IMR-90 (cell line): Measurements from ENCODE around the gene SLC17A9. TPM values are rescaled to one million over a fixed set of nuclear protein-coding genes. Genes with fewer than 3 reads are reported as not detected.

Experiments used
- ATAC-seq: fragments of 200-7000 bp; cut with Tn5 transposase; 2 replicates; pipeline ENCODE4 v1.9.1; 2020; ENCODE audit warnings: low read depth, mild to moderate bottlenecking, moderate library complexity
- BruUV-seq: library from RNA; stranded (reverse); fragments of 400-500 nt; replicated peaks from 2 replicates; lab custom pipeline; 2021; lab: Mats Ljungman, UMichigan
- CTCF ChIA-PET: fragments of 300-600 bp; formaldehyde crosslinking; extraction: SDS; loops from one replicate; lab custom pipeline; 2021; ENCODE audit warnings: antibody characterized with exemption; lab: Yijun Ruan, JAX
- POLR2A ChIA-PET: fragments of 300-600 bp; sonication (Branson Sonifier 250); formaldehyde crosslinking; loops from one replicate; lab custom pipeline; 2022; ENCODE audit warnings: antibody characterized with exemption; ENCODE audit not compliant: unreplicated experiment; lab: Charles Lee
- DNase-seq: peaks from one replicate; pipeline ENCODE4 v3.0.0; 2013
- H2AFZ ChIP-seq: replicated peaks from 2 replicates; pipeline ENCODE3; 2013; ENCODE audit warnings: low read length, mild to moderate bottlenecking; ENCODE audit not compliant: poor library complexity
- H2AK5ac ChIP-seq: 2 replicates; pipeline ENCODE4 v1.6.1; 2013; ENCODE audit warnings: low read depth, low read length, inconsistent platforms
- H2AK9ac ChIP-seq: replicated peaks from 2 replicates; pipeline ENCODE3; 2013; ENCODE audit warnings: mild to moderate bottlenecking, low read depth, low read length, moderate library complexity; ENCODE audit not compliant: poor library complexity
- H2BK120ac ChIP-seq: 2 replicates; pipeline ENCODE4 v1.6.1; 2013; ENCODE audit warnings: low read depth, low read length, inconsistent platforms
- H2BK15ac ChIP-seq: 3 replicates; pipeline ENCODE4 v1.6.1; 2013; ENCODE audit warnings: low read depth, low read length, inconsistent platforms
- H2BK20ac ChIP-seq: 2 replicates; pipeline ENCODE4 v1.6.1; 2013; ENCODE audit warnings: low read depth, mild to moderate bottlenecking, inconsistent platforms, low read length, moderate library complexity
- H2BK5ac ChIP-seq: 2 replicates; pipeline ENCODE4 v1.6.1; 2013; ENCODE audit warnings: mild to moderate bottlenecking, low read depth, low read length, inconsistent platforms; ENCODE audit not compliant: poor library complexity, severe bottlenecking
- H3K14ac ChIP-seq: replicated peaks from 2 replicates; pipeline ENCODE4 v1.6.1; 2013; ENCODE audit warnings: low read depth, low read length, inconsistent platforms
- H3K18ac ChIP-seq: 2 replicates; pipeline ENCODE4 v1.6.1; 2013; ENCODE audit warnings: low read depth, low read length, control low read depth
- H3K23ac ChIP-seq: 2 replicates; pipeline ENCODE4 v1.6.1; 2013; ENCODE audit warnings: low read depth, low read length, inconsistent platforms
- H3K27ac ChIP-seq: 2 replicates; pipeline ENCODE4 v1.5.1; 2013; ENCODE audit warnings: mild to moderate bottlenecking, control low read depth, low read length; ENCODE audit not compliant: insufficient read depth
- H3K27me3 ChIP-seq: 2 replicates; pipeline ENCODE4 v1.6.1; 2013; ENCODE audit warnings: low read length; ENCODE audit not compliant: control insufficient read depth, insufficient read depth
- H3K36me3 ChIP-seq: 2 replicates; pipeline ENCODE4 v1.6.1; 2013; ENCODE audit warnings: low read length, mixed read lengths; ENCODE audit not compliant: control insufficient read depth, insufficient read depth
- H3K4ac ChIP-seq: 2 replicates; pipeline ENCODE4 v1.6.1; 2013; ENCODE audit warnings: low read depth, low read length, inconsistent platforms
- H3K4me1 ChIP-seq: 2 replicates; pipeline ENCODE4 v1.6.1; 2013; ENCODE audit warnings: low read length, mixed read lengths; ENCODE audit not compliant: control insufficient read depth, insufficient read depth
- H3K4me2 ChIP-seq: 2 replicates; pipeline ENCODE4 v1.6.1; 2013; ENCODE audit warnings: low read depth, mild to moderate bottlenecking, control low read depth, low read length, moderate library complexity
- H3K4me3 ChIP-seq: 2 replicates; pipeline ENCODE4 v1.5.1; 2013; ENCODE audit warnings: low read depth, mild to moderate bottlenecking, control low read depth, low read length, moderate library complexity; ENCODE audit not compliant: insufficient read depth
- H3K56ac ChIP-seq: 2 replicates; pipeline ENCODE4 v1.6.1; 2013; ENCODE audit warnings: low read length, inconsistent platforms; ENCODE audit not compliant: insufficient read depth; ENCODE audit errors: extremely low read depth
- H3K79me1 ChIP-seq, 2 experiments: 2 replicates each; pipeline ENCODE4 v1.6.1; 2013; ENCODE audit warnings: low read length in 2 of 2, inconsistent platforms in 1 of 2, low read depth in 1 of 2
- H3K9ac ChIP-seq: 2 replicates; pipeline ENCODE4 v1.6.1; 2013; ENCODE audit warnings: low read depth, low read length, control low read depth
- H3K9me1 ChIP-seq: 2 replicates; pipeline ENCODE4 v1.6.1; 2013; ENCODE audit warnings: low read length, inconsistent platforms; ENCODE audit not compliant: insufficient read depth
- H3K9me3 ChIP-seq: 2 replicates; pipeline ENCODE4 v1.6.1; 2013; ENCODE audit warnings: low read length; ENCODE audit not compliant: control insufficient read depth, insufficient read depth
- H4K20me1 ChIP-seq: 2 replicates; pipeline ENCODE4 v1.6.1; 2013; ENCODE audit warnings: low read length, inconsistent platforms; ENCODE audit not compliant: insufficient read depth
- H4K5ac ChIP-seq: 2 replicates; pipeline ENCODE4 v1.6.1; 2013; ENCODE audit warnings: mild to moderate bottlenecking, low read depth, low read length, control low read depth
- H4K8ac ChIP-seq, 2 experiments: 2 replicates each; pipeline ENCODE4 v1.6.1; 2013; ENCODE audit warnings: low read depth in 2 of 2, low read length in 2 of 2, control low read depth in 1 of 2, inconsistent platforms in 1 of 2
- H4K91ac ChIP-seq: 2 replicates; pipeline ENCODE4 v1.6.1; 2013; ENCODE audit warnings: low read depth, low read length, inconsistent platforms; ENCODE audit not compliant: insufficient read depth
- CEBPB ChIP-seq: IDR thresholded peaks from 2 replicates; pipeline ENCODE4 v1.6.1; 2012; ENCODE audit warnings: low read depth, low read length, improper control_type of control experiment
- CHD1 ChIP-seq: IDR thresholded peaks from 2 replicates; pipeline ENCODE4 v1.6.1; 2012; ENCODE audit warnings: low read depth, low read length, improper control_type of control experiment
- FOS ChIP-seq: fragments of 150-350 bp; IDR thresholded peaks from 2 replicates; pipeline ENCODE4 v1.6.1; 2016; ENCODE audit warnings: low read depth, low read length
- MAFK ChIP-seq: IDR thresholded peaks from 2 replicates; pipeline ENCODE4 v1.6.1; 2012; ENCODE audit warnings: low read depth, low read length, improper control_type of control experiment
- MXI1 ChIP-seq: IDR thresholded peaks from 2 replicates; pipeline ENCODE4 v1.6.1; 2012; ENCODE audit warnings: low read depth, mild to moderate bottlenecking, low read length, moderate library complexity, borderline replicate concordance
- NFE2L2 ChIP-seq: fragments of 150-350 bp; IDR thresholded peaks from 2 replicates; pipeline ENCODE4 v1.6.1; 2016; ENCODE audit warnings: low read depth, mild to moderate bottlenecking, low read length
- POLR2A ChIP-seq: IDR thresholded peaks from 2 replicates; pipeline ENCODE4 v1.6.1; 2012; ENCODE audit warnings: mild to moderate bottlenecking, low read depth, low read length
- RAD21 ChIP-seq: IDR thresholded peaks from 2 replicates; pipeline ENCODE4 v1.6.1; 2012; ENCODE audit warnings: low read length, improper control_type of control experiment
- RCOR1 ChIP-seq: IDR thresholded peaks from 2 replicates; pipeline ENCODE4 v1.6.1; 2012; ENCODE audit warnings: mild to moderate bottlenecking, low read length, improper control_type of control experiment; ENCODE audit not compliant: insufficient replicate concordance
- RFX5 ChIP-seq: IDR thresholded peaks from 2 replicates; pipeline ENCODE4 v1.8.0; 2012; ENCODE audit warnings: low read depth, mild to moderate bottlenecking, low read length, moderate library complexity
- WGBS, 2 experiments: methylation state at CpG; one replicate each; pipeline versions ENCODE4 v1.1.5 to v1.1.7; 2013; ENCODE audit warnings: missing lambda C conversion rate in 2 of 2; ENCODE audit not compliant: insufficient read length in 1 of 2; ENCODE audit errors: extremely low coverage in 2 of 2; 5-methylcytosine and 5-hydroxymethylcytosine counted together
- dilution Hi-C: fragments of 300-500 bp; cut with HindIII; formaldehyde crosslinking; loops from one replicate; pipeline ENCODE4 v1.14.3; 2018; ENCODE audit warnings: low sequenced_read_pairs; ENCODE audit not compliant: unreplicated experiment
- in situ Hi-C: fragments of 300-500 bp; cut with MboI; formaldehyde crosslinking; loops from 3 replicates; pipeline ENCODE4 v1.14.3; 2019; ENCODE audit warnings: low sequenced_read_pairs, inconsistent platforms, mixed read lengths
- intact Hi-C: fragments of 100-400 bp; cut with micrococcal nuclease; formaldehyde crosslinking; loops from 2 replicates; pipeline ENCODE4 v1.10.0; 2022
- polyA plus RNA-seq, 3 experiments: library from polyadenylated mRNA; depleted of rRNA; stranded (reverse); fragments of >200 nt; gene quantifications; 2 replicates each; pipeline ENCODE4 v1.2.3, GENCODE V29; 2012; ENCODE audit warnings: low replicate concordance in 1 of 3
- total RNA-seq: library from RNA; depleted of rRNA; stranded (reverse); fragments of >200 nt; gene quantifications from 2 replicates; pipeline ENCODE4 v1.2.3, GENCODE V29; 2012
- TF ChIP-seq, protein P1 (sequence below): conservative IDR thresholded peaks from 2 replicates; pipeline ENCODE4 v1.5.1; 2012; ENCODE audit warnings: mild to moderate bottlenecking, low read depth, low read length, improper control_type of control experiment
- TF ChIP-seq, protein P2 (sequence below): fragments of 150-350 bp; IDR thresholded peaks from 2 replicates; pipeline ENCODE4 v1.6.1; 2017; ENCODE audit warnings: mild to moderate bottlenecking, antibody characterized with exemption, low read length, low read depth

SLC17A9 gene
- total and polyA plus RNA-seq, 2 of the 4 experiments (the other 2 are of a cell fraction): 2.2 to 14.4 TPM

DNA sequence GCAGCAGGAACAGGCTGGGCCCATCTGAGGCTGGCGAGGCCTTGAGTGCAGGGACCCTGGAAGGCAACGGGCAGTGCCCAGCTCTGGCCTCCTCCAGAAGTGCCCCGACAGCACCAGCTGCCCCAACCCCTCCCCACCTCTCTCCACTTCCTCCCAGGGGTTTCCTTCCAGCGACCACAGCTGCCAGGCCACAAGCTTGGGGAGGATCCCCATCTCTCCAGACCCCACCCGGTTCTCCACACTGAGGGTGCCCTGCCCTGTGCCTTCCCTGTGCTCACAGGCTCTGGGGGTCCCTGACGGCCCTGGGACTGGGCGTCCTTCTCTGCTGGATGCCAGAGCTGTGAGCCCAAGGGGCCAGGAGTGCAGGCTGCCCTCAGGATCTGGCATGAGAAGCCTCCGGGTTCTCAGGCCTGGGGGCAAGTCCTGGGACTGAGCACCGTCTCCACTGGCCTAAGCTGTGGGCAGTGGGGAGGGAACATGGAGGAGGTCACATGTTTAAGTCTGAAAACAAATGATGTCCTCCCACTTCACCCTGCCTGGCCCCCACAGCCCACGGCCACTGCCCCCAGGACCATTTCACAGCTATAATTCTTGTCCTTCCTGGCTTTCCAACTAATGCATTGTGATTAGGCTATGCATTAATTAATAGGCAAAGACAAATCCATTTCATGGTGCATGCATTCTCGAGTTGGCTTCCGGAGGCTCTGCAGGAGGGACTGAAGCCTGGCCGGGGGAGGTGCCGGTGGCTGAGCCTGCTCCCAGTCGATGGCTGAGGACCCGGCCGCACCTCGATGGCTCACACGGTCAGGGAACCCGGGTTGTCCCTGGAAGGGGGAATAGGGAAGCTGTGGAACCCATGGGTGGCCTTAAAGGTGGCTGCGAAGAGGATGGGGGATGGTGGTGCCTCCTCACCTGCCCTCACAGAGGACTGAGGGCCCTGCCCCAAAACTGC is 29.9 kb downstream of the SLC17A9 start:
- H4K5ac ChIP-seq: no peak overlapping the region
- intact Hi-C loops (no loop called here), in situ Hi-C loops (no loop called here), dilution Hi-C loops (no loop called here)
- H3K56ac ChIP-seq: no peak overlapping the region
- H3K36me3 ChIP-seq: no peaks in the 10 kb centered on the region
- H2BK5ac ChIP-seq: no peak overlapping the region
- no peak overlapping the region for H4K91ac ChIP-seq
- H2BK20ac ChIP-seq: no peak overlapping the region
- H3K4me2 ChIP-seq: no peak overlapping the region
- DNase-seq (no peak), ATAC-seq (no peak)
- H3K9ac ChIP-seq: no peak overlapping the region
- no peak overlapping the region for H2BK15ac ChIP-seq
- H3K23ac ChIP-seq: no peak overlapping the region
- no peak overlapping the region for H3K4ac ChIP-seq
- H4K20me1 ChIP-seq: no peaks in the 10 kb centered on the region
- no peak overlapping the region for H3K18ac ChIP-seq
- H3K79me1 ChIP-seq: no peaks in the 10 kb centered on the region
- no peaks in the 10 kb centered on the region for H3K4me1 ChIP-seq
- no peak overlapping the region for H2AK5ac ChIP-seq
- no peaks in the 10 kb centered on the region for H3K9me1 ChIP-seq
- no peak overlapping the region for H2BK120ac ChIP-seq
- POLR2A ChIA-PET: no interaction called here
- no peaks in the 10 kb centered on the region for H3K9me3 ChIP-seq
- no TSS peak for BruUV-seq
- H3K14ac ChIP-seq: no peak overlapping the region
- no peak overlapping the region for H2AK9ac ChIP-seq
- H3K4me3 ChIP-seq: no peak overlapping the region
- no peak overlapping the region for H3K27ac ChIP-seq
- TF ChIP-seq, protein P1, sequence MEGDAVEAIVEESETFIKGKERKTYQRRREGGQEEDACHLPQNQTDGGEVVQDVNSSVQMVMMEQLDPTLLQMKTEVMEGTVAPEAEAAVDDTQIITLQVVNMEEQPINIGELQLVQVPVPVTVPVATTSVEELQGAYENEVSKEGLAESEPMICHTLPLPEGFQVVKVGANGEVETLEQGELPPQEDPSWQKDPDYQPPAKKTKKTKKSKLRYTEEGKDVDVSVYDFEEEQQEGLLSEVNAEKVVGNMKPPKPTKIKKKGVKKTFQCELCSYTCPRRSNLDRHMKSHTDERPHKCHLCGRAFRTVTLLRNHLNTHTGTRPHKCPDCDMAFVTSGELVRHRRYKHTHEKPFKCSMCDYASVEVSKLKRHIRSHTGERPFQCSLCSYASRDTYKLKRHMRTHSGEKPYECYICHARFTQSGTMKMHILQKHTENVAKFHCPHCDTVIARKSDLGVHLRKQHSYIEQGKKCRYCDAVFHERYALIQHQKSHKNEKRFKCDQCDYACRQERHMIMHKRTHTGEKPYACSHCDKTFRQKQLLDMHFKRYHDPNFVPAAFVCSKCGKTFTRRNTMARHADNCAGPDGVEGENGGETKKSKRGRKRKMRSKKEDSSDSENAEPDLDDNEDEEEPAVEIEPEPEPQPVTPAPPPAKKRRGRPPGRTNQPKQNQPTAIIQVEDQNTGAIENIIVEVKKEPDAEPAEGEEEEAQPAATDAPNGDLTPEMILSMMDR: no peak
- TF ChIP-seq MXI1: no peak
- no peak for TF ChIP-seq CHD1
- TF ChIP-seq RCOR1: no peak
- no peak for TF ChIP-seq NFE2L2
- no peak for TF ChIP-seq POLR2A
- TF ChIP-seq, protein P2, sequence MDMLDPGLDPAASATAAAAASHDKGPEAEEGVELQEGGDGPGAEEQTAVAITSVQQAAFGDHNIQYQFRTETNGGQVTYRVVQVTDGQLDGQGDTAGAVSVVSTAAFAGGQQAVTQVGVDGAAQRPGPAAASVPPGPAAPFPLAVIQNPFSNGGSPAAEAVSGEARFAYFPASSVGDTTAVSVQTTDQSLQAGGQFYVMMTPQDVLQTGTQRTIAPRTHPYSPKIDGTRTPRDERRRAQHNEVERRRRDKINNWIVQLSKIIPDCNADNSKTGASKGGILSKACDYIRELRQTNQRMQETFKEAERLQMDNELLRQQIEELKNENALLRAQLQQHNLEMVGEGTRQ: no peak
- TF ChIP-seq RAD21: no peak
- TF ChIP-seq CEBPB: no peak
- no peak for TF ChIP-seq RFX5
- TF ChIP-seq MAFK: no peak
- no peak for TF ChIP-seq FOS
- H3K27me3 ChIP-seq: peaks cover 70% of the 10 kb centered on the region
- WGBS, 2 experiments: 0% methylated on average over 1 of the region's 21 CpGs; no CpG with 5 or more reads in 1 of the 2 experiments
- H2AFZ ChIP-seq: no peak overlapping the region
- CTCF ChIA-PET: no interaction called here
- H4K8ac ChIP-seq: no peak overlapping the region
